ENCODE results near the gene CPA2. TPM values are rescaled to one million over a fixed set of nuclear protein-coding genes. Genes with fewer than 3 reads are reported as not detected.

The CPA2 gene
- total RNA-seq, 4 donors from 2014 or later, result not detected

DNA sequence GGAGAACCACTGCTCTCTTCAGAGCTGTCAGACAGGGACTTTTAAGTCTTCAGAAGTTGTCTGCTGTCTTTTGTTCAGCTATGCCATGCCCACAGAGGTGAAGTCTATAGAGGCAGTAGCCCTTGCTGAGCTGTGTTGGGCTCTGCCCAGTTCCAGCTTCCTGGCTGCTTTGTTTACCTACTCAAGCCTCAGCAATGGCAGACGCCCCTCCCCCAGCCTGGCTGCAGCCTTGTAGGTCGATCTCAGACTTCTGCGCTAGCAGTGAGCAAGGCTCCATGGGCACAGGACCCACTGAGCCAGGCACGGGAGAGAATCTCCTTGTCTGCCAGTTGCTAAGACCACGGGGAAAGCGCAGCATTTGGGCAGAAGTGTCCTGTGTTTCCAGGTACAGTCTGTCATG, 12.1 kb upstream of the CPA2 start:
- TF ChIP-seq, protein P1, sequence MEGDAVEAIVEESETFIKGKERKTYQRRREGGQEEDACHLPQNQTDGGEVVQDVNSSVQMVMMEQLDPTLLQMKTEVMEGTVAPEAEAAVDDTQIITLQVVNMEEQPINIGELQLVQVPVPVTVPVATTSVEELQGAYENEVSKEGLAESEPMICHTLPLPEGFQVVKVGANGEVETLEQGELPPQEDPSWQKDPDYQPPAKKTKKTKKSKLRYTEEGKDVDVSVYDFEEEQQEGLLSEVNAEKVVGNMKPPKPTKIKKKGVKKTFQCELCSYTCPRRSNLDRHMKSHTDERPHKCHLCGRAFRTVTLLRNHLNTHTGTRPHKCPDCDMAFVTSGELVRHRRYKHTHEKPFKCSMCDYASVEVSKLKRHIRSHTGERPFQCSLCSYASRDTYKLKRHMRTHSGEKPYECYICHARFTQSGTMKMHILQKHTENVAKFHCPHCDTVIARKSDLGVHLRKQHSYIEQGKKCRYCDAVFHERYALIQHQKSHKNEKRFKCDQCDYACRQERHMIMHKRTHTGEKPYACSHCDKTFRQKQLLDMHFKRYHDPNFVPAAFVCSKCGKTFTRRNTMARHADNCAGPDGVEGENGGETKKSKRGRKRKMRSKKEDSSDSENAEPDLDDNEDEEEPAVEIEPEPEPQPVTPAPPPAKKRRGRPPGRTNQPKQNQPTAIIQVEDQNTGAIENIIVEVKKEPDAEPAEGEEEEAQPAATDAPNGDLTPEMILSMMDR (IDR thresholded peaks at IDR 0.05; ENCODE audit: low read depth), result no peak

DNA sequence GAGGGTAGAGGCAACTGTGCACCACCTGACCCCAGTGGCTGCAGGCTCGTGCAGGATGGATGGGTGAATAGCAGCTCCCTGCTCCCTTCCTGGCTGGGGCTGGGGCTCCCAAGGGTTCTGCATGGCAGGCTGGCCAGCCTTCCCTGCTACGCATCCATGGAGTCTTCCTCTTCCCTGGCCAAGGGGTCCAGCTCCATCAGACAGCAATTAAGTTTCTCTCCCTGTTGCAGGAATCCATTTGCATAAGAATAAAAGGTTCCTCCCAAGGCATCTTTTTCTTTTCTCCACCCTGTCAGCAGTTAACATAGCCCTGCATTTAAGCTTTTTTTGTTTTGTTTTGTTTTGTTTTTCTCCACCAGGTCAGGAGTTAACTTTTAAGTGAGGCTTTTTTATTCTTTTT, 10.0 kb upstream of the CPA2 start:
- TF ChIP-seq, protein P1 (IDR thresholded peaks at IDR 0.05; ENCODE audit: low read depth), result no peak

DNA sequence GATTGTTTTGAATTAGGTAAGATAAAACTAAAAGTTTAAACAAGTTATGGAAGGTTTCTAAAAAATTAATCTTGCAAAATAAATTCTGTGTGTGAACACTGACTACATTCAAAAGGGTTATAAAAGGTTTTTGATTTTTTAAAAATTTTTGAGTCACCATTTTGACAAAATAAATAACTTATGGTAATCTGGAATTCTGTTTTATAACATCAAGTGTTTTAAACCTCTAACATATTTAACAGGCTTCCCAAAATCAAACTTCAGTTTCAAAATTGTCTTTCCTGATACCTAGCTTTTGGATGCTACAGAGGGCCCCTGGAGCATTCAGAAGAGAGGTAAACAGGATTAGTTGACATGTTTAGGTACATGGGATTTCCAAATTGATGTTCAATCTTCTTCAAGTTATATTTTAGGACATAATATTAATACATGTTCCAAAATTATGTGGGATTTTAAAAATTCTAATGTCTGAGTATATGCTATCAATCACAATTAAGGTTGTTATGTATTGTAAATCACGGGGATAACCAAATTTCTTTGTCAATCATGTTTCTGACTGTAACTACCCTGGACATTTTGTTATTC, 8.1 kb upstream of the CPA2 start:
- TF ChIP-seq, protein P1 (IDR thresholded peaks at IDR 0.05; ENCODE audit: low read depth), result no peak

DNA sequence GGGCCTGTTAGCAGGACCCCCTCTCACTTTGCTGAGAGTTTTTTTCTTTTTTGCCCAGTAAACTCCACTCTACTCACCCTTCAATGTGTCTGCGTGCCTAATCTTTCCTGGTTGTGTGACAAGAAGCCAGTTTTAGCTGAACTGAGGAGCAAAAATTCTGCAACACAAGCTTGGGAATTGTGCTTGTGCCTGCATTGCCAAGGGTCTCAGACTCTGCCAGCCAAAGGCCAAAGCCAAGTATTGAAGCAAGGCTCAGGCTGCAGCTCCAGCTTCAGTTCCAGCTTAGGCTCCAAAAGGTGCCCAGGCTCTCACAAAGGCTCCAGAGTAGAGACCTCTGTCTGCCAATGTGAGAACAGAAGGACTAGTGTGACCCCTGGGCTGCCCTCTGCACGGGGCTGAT, 4.2 kb upstream of the CPA2 start:
- TF ChIP-seq, protein P1 (IDR thresholded peaks at IDR 0.05; ENCODE audit: low read depth), result no peak

DNA sequence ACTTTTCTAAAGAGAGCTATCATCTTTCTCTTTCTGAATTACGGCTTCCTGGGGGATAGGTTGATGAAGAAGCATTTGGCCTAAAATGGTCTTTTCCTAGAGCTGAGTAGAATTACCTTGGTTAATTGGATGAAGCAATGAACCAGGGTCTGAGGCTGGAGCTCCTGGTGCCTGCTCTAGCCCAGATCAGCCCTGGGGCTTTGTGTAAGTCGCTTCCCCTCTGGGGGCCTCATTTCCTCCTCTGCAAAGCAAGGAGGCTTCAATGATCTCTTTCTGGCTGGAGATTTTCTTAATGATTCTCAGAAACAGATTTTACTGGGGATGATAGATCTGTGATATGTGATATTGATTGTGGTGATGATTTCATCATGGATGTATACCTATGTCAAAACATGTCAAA, 3.5 kb upstream of the CPA2 start:
- TF ChIP-seq, protein P1 (IDR thresholded peaks at IDR 0.05; ENCODE audit: low read depth), result no peak

DNA sequence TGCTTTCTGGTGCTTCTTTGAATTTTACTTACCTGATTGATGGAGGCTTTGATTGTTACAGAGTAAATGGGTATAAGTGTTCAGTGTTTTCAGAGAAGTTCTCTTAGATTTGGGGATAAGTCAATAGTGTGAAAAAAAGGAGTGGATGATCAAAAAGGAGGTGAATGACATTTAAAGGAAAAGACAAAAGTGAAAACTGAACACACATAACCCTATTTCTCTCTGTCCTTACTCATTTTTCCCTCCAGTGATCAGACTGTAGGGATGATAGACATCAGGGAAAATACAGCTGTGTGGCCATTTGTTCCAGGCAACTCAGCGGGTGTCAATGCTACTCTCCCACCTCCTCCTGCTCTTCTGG, 278 bp downstream of the CPA2 start:
- TF ChIP-seq, protein P1 (IDR thresholded peaks at IDR 0.05; ENCODE audit: low read depth), result no peak

DNA sequence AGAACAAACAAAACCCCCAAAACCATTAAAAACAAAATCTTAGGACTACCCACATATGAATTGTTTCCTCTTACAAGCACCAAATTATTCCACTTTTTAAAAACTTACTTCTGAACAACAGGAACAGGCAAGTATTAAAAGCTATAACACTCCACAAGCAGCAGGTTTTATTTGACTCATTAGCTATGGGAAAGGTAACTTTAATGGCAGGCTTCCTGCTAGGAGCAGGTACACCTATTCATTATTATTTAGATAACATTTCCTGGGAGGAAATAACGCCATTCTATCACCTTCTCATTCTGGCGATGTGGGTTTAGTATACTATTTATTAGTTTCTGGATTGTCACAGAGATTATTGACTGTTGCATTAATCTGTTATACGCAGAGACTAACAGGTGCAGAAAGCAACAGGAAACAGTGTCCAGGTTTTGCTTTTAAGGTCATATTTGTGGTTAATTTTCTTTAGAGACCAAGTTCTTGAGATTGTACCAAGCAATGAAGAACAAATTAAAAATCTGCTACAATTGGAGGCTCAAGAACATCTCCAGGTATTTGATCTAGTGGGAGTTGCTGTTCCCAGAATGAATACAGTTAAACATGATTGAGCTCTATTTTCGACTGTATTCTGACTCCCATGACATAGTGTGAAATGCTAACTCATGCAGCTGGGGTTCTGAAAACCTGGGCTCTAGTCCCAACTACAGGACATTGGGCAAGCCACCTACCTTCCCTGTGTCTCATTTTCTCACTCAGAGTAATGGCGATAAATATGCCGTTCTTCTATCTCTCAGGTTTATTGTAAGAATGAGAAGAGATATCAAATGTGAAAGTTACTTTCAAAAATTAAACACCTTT, 2.0 kb downstream of the CPA2 start:
- TF ChIP-seq, protein P1 (IDR thresholded peaks at IDR 0.05; ENCODE audit: low read depth), result no peak
